HepG2 (cell line): ENCODE data around the gene TUBA4B. TPM values are rescaled to one million over a fixed set of nuclear protein-coding genes. Genes with fewer than 3 reads are reported as not detected.

Experiments used
- ARNT ChIP-seq: fragments of 450-650 bp; IDR thresholded peaks from 2 replicates; pipeline ENCODE4 v1.6.1; 2017
- ATF7 ChIP-seq, 2 experiments: fragments of 450-650 bp in 1 of 2; sonication (generic) in 1 of 2; formaldehyde crosslinking in 1 of 2; IDR thresholded peaks; 2 replicates each; pipeline versions ENCODE4 v1.4.0 to v1.6.1; 2016 to 2020; ENCODE audit warnings: antibody characterized with exemption in 1 of 2, mild to moderate bottlenecking in 1 of 2, missing genetic modification reagents in 1 of 2
- ATRX ChIP-seq: sonication (generic); formaldehyde crosslinking; IDR thresholded peaks from 2 replicates; pipeline ENCODE4 v1.4.0; 2020; ENCODE audit warnings: missing genetic modification reagents, borderline replicate concordance
- FOXK1 ChIP-seq: sonication (generic); formaldehyde crosslinking; IDR thresholded peaks from 2 replicates; pipeline ENCODE4 v1.4.0; 2020; ENCODE audit warnings: low read depth, missing genetic modification reagents, borderline replicate concordance
- HOXA7 ChIP-seq: sonication (generic); formaldehyde crosslinking; IDR thresholded peaks from 2 replicates; pipeline ENCODE4 v1.8.1; 2022; ENCODE audit warnings: mild to moderate bottlenecking, missing genetic modification reagents, moderate library complexity
- HOXA9 ChIP-seq: sonication (generic); formaldehyde crosslinking; IDR thresholded peaks from 2 replicates; pipeline ENCODE4 v1.8.1; 2022; ENCODE audit warnings: missing genetic modification reagents, mild to moderate bottlenecking, moderate library complexity, borderline replicate concordance
- KDM6A ChIP-seq: IDR thresholded peaks from 2 replicates; pipeline ENCODE4 v1.6.1; 2016; ENCODE audit warnings: low read depth
- MEIS1 ChIP-seq: sonication (generic); formaldehyde crosslinking; IDR thresholded peaks from 2 replicates; pipeline ENCODE4 v1.9.0; 2021; ENCODE audit warnings: mild to moderate bottlenecking, missing genetic modification reagents, moderate library complexity, borderline replicate concordance
- NFATC3 ChIP-seq: sonication (generic); formaldehyde crosslinking; IDR thresholded peaks from 2 replicates; pipeline ENCODE4 v1.5.1; 2020; ENCODE audit warnings: mild to moderate bottlenecking, missing genetic modification reagents
- RNF2 ChIP-seq: fragments of 450-650 bp; conservative IDR thresholded peaks from 2 replicates; pipeline ENCODE4 v1.6.1; 2016; ENCODE audit warnings: low read depth
- SETDB1 ChIP-seq: sonication (generic); formaldehyde crosslinking; IDR thresholded peaks from 2 replicates; pipeline ENCODE4 v1.5.1; 2020; ENCODE audit warnings: missing genetic modification reagents, mild to moderate bottlenecking, borderline replicate concordance
- SNRNP70 ChIP-seq: fragments of 200-400 bp; formaldehyde crosslinking; IDR thresholded peaks from 2 replicates; pipeline ENCODE4 v1.6.1; 2017; ENCODE audit warnings: mild to moderate bottlenecking, low read depth, low read length, moderate library complexity
- SP5 ChIP-seq: IDR thresholded peaks from 2 replicates; pipeline ENCODE4 v1.6.1; 2016; ENCODE audit warnings: low read depth, borderline replicate concordance
- TEAD2 ChIP-seq: sonication (generic); formaldehyde crosslinking; IDR thresholded peaks from 2 replicates; pipeline ENCODE4 v1.9.0; 2021; ENCODE audit warnings: missing genetic modification reagents
- THAP11 ChIP-seq: IDR thresholded peaks from 2 replicates; pipeline ENCODE4 v1.6.1; 2016; ENCODE audit warnings: missing biosample characterization, missing genetic modification reagents
- ZFP36L1 ChIP-seq: sonication (generic); formaldehyde crosslinking; IDR thresholded peaks from 2 replicates; pipeline ENCODE4 v1.8.0; 2022; ENCODE audit warnings: mild to moderate bottlenecking, missing genetic modification reagents, moderate library complexity
- ZNF572 ChIP-seq: sonication (generic); formaldehyde crosslinking; IDR thresholded peaks from 2 replicates; pipeline ENCODE4 v1.5.1; 2020; ENCODE audit warnings: mild to moderate bottlenecking, missing genetic modification reagents
- ZNF652 ChIP-seq: IDR thresholded peaks from 2 replicates; pipeline ENCODE4 v1.6.1; 2016; ENCODE audit warnings: low read depth, borderline replicate concordance
- ZNF737 ChIP-seq: sonication (generic); formaldehyde crosslinking; IDR thresholded peaks from 2 replicates; pipeline ENCODE4 v1.5.0; 2020; ENCODE audit warnings: missing genetic modification reagents, mild to moderate bottlenecking, borderline replicate concordance
- ZNF775 ChIP-seq: sonication (generic); formaldehyde crosslinking; IDR thresholded peaks from 2 replicates; pipeline ENCODE4 v1.4.0; 2020; ENCODE audit warnings: missing genetic modification reagents, mild to moderate bottlenecking, moderate library complexity, borderline replicate concordance
- polyA plus RNA-seq, 8 experiments: library from polyadenylated mRNA; depleted of rRNA in 3 of 8; stranded (reverse) in 7 of 8; unstranded in 1 of 8; fragments of >200 nt; fragmentation: Illumina TruSeq in 4 of 8; extraction: Trizol in 4 of 8; gene quantifications; 2 replicates each; pipeline versions ENCODE4 v1.2.1 to v1.2.3, GENCODE V29; 2011 to 2016; ENCODE audit warnings: low read depth in 4 of 8, missing spikeins in 1 of 8, mixed read lengths in 1 of 8; ENCODE audit not compliant: insufficient read depth in 1 of 8
- total RNA-seq, 5 experiments: library from RNA; depleted of rRNA; stranded (reverse); fragments of >200 nt; fragmentation: Illumina TruSeq; extraction: Trizol; gene quantifications; 2 replicates each; pipeline ENCODE4 v1.2.3, GENCODE V29; 2016; ENCODE audit warnings: low read depth in 1 of 5
- TF ChIP-seq, protein P1 (sequence below): sonication (generic); formaldehyde crosslinking; IDR thresholded peaks from 2 replicates; pipeline ENCODE4 v1.8.0; 2022; ENCODE audit warnings: low read depth, missing genetic modification reagents
- TF ChIP-seq, protein P2 (sequence below): sonication (generic); formaldehyde crosslinking; IDR thresholded peaks from 2 replicates; pipeline ENCODE4 v1.4.0; 2020; ENCODE audit warnings: mild to moderate bottlenecking, missing genetic modification reagents
- TF ChIP-seq, protein P3 (sequence below): IDR thresholded peaks from 2 replicates; pipeline ENCODE4 v1.6.1; 2012; ENCODE audit warnings: low read length, improper control_type of control experiment

TUBA4B gene
- total and polyA plus RNA-seq, 2 of the 13 experiments (the other 11 are each of a cell fraction or from before 2014, with no cell fraction given): 0.18 to 0.22 TPM

DNA sequence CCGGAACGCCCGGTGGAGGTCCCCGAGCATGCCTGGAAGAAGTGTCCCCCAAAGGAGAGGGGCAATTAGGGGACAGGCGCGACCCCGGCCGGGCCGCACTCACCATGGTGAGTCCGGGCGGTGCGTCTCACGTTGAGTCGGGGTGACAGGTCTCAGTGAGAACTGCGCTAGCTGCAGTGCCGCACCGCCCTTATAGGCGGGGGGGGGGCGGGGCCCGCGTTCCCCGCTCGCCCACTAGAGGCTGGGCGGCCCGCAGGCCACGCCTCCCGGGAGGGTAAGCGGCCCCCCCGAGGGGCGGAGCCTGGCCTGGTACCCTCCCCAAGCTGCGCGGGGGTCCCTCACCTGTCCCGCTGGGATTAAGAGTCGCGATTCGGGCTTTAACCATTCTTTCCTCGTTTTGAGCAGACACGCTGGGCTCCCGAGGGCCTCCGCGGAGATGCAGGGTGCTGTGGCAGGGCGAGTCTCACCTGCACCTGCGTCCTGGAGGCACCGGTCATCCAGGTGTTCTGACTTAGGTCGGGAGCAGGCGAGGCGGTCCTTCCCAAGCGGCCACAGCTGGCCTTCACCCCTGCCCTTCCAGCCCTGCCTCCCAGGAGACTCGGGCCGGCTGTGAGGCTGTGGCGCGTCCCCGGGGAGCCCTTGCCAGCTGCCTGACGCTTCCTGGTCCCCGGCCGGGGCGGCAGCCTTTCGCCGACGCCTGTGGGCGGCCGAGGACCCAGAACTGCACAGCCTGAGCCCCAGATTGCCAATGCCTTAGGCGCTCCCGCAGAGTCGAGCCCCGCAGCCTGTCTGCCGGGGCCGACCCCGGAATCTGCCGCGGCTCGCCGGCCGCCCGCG lies 928 bp downstream of the TUBA4B start, which contains the start of gene TUBA4A (continued):
- TF ChIP-seq HOXA9 (CRISPR knock-in tag) (no peak), ZNF737 (no peak), FOXK1 (0 out of 2 replicates have a peak, but pooled peaks have one; percentile 22), ZNF652 (CRISPR knock-in tag) (no peak), ZNF572 (CRISPR knock-in tag) (0 out of 2 replicates have a peak, but pooled peaks have one; percentile 36), ZFP36L1 (CRISPR knock-in tag) (no peak), ARNT (no peak), ATRX (CRISPR knock-in tag) (no peak), KDM6A (CRISPR knock-in tag) (no peak), THAP11 (CRISPR knock-in tag) (no peak), RNF2 (0 out of 2 replicates have a peak, but pooled peaks have one; percentile 69), ATF7 (IDR thresholded peaks at IDR 0.05) (no peak), ATF7 (CRISPR knock-in tag; IDR thresholded peaks at IDR 0.05) (no peak; the same call in 1 of the 2 replicates), HOXA7 (CRISPR knock-in tag) (no peak), MEIS1 (peak; percentile 45; the same call in 1 of the 2 replicates), NFATC3 (peak; percentile 56; the same call in 1 of the 2 replicates), SNRNP70 (no peak), ZNF775 (CRISPR knock-in tag) (no peak), SP5 (CRISPR knock-in tag) (peak; percentile 62; the same call in 1 of the 2 replicates), SETDB1 (CRISPR knock-in tag) (no peak), TEAD2 (CRISPR knock-in tag) (no peak)
- TF ChIP-seq, protein P1, sequence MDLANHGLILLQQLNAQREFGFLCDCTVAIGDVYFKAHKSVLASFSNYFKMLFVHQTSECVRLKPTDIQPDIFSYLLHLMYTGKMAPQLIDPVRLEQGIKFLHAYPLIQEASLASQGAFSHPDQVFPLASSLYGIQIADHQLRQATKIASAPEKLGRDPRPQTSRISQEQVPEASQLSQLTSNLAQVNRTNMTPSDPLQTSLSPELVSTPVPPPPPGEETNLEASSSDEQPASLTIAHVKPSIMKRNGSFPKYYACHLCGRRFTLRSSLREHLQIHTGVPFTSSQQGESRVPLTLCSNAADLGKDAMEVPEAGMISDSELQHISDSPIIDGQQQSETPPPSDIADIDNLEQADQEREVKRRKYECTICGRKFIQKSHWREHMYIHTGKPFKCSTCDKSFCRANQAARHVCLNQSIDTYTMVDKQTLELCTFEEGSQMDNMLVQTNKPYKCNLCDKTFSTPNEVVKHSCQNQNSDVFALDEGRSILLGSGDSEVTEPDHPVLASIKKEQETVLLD (CRISPR knock-in tag): no peak
- TF ChIP-seq, protein P2, sequence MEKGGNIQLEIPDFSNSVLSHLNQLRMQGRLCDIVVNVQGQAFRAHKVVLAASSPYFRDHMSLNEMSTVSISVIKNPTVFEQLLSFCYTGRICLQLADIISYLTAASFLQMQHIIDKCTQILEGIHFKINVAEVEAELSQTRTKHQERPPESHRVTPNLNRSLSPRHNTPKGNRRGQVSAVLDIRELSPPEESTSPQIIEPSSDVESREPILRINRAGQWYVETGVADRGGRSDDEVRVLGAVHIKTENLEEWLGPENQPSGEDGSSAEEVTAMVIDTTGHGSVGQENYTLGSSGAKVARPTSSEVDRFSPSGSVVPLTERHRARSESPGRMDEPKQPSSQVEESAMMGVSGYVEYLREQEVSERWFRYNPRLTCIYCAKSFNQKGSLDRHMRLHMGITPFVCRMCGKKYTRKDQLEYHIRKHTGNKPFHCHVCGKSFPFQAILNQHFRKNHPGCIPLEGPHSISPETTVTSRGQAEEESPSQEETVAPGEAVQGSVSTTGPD: no peak
- TF ChIP-seq, protein P3, sequence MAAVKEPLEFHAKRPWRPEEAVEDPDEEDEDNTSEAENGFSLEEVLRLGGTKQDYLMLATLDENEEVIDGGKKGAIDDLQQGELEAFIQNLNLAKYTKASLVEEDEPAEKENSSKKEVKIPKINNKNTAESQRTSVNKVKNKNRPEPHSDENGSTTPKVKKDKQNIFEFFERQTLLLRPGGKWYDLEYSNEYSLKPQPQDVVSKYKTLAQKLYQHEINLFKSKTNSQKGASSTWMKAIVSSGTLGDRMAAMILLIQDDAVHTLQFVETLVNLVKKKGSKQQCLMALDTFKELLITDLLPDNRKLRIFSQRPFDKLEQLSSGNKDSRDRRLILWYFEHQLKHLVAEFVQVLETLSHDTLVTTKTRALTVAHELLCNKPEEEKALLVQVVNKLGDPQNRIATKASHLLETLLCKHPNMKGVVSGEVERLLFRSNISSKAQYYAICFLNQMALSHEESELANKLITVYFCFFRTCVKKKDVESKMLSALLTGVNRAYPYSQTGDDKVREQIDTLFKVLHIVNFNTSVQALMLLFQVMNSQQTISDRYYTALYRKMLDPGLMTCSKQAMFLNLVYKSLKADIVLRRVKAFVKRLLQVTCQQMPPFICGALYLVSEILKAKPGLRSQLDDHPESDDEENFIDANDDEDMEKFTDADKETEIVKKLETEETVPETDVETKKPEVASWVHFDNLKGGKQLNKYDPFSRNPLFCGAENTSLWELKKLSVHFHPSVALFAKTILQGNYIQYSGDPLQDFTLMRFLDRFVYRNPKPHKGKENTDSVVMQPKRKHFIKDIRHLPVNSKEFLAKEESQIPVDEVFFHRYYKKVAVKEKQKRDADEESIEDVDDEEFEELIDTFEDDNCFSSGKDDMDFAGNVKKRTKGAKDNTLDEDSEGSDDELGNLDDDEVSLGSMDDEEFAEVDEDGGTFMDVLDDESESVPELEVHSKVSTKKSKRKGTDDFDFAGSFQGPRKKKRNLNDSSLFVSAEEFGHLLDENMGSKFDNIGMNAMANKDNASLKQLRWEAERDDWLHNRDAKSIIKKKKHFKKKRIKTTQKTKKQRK: no peak
